HG03159 (cell line): Measurements from ENCODE around the gene ZFP3.
"Not testable (repeated sequence)": the region's sequence is repeated elsewhere in the genome, so short reads cannot be mapped to it uniquely, and the experiment has no call there.

ENCODE experiments used
- ATAC-seq: cut with Tn5 transposase; IDR thresholded peaks from one replicate; pipeline ENCODE4 v1.9.1; 2021; ENCODE audit warnings: mild to moderate bottlenecking, moderate library complexity; ENCODE audit not compliant: unreplicated experiment

Gene ZFP3

DNA sequence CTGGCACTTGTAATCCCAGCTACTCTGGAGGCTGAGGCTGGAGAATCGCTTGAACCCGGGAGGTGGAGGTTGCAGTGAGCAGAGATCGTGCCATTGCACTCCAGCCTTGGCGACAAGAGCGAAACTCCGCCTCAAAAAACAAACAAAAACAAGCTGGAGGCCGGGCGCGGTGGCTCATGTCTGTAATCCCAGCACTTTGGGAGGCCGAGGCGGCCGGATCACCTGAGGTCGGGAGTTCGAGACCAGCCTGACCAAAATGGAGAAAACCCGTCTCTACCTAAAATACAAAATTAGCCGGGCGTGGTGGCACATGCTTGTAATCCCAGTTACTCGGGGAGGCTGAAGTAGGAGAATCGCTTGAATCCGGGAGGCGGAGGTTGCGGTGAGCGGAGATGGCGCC is 992 bp upstream of the ZFP3 start:
- not testable (repeated sequence) for ATAC-seq

DNA sequence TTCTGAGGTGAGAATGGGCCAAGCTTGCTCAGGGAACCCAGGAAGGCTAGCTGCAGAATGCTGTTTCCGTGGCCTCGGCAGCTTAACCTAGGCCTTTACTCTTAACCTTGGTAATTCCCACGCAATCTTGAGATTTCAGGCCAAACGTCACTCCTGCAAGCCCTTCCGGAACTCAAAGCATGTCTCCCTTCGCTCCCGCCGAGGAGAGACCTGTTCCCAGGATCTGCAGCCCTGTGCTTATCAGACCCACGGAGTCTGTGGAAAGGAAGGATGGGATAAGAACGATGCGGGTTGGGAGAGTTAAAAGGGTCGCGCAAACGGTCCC is 524 bp upstream of the ZFP3 start:
- no peak for ATAC-seq

DNA sequence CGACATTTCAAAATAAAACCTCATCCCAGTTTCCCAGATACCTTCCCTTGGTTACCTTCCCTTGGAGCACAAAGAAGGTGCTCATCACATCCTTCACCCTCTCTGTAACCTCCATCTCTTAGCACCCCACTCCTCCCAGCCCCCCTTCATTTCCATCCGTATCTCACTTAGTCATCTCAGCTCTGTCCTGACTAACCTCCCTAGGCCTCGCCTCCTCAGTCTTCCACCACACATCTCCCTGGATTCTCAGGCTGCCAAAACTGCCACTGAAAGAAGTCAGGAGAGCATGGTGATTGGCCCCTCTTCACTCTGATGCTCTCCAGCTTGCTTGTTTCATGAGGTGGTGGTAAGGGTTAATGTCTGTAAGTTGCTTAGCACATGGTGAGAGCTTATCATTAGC is 2.3 kb downstream of the ZFP3 start:
- no peak for ATAC-seq

DNA sequence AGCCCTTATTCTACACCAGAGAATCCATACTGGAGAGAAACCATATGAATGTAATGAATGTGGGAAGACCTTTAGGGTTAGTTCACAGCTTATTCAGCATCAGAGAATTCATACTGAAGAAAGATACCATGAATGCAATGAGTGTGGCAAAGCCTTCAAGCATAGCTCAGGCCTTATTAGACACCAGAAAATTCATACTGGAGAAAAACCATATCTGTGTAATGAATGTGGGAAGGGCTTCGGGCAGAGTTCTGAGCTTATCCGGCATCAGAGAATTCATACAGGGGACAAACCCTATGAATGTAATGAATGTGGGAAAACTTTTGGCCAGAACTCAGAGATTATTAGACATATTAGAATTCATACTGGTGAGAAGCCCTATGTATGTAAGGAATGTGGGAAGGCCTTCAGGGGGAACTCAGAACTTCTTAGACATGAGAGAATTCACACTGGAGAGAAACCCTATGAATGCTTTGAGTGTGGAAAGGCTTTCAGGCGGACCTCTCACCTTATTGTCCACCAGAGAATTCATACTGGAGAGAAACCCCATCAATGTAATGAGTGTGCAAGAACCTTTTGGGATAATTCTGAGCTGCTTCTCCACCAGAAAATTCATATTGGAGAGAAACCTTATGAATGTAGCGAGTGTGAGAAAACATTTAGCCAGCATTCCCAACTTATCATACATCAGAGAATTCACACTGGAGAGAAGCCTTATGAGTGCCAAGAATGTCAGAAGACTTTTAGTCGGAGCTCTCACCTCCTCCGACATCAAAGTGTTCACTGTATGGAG is 14.1 kb downstream of the ZFP3 start:
- ATAC-seq: no peak

DNA sequence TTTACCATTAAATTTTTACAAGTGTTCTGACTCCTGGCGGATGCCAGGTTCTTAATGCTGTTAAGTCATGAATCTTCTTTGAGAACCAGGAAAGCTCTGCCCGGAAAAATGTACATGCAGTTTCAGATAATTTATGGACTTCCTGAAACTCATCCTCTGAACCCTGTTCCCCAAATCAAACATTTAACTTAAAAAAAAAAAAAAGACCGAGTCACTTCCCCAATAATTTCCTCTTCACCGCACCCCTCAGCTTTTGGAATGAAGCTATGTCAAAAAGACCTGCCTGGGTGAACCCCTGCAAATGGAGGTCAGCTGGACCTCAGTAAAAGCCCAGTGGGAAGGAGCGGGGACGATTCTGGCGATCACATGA is 18.4 kb downstream of the ZFP3 start:
- no peak for ATAC-seq

DNA sequence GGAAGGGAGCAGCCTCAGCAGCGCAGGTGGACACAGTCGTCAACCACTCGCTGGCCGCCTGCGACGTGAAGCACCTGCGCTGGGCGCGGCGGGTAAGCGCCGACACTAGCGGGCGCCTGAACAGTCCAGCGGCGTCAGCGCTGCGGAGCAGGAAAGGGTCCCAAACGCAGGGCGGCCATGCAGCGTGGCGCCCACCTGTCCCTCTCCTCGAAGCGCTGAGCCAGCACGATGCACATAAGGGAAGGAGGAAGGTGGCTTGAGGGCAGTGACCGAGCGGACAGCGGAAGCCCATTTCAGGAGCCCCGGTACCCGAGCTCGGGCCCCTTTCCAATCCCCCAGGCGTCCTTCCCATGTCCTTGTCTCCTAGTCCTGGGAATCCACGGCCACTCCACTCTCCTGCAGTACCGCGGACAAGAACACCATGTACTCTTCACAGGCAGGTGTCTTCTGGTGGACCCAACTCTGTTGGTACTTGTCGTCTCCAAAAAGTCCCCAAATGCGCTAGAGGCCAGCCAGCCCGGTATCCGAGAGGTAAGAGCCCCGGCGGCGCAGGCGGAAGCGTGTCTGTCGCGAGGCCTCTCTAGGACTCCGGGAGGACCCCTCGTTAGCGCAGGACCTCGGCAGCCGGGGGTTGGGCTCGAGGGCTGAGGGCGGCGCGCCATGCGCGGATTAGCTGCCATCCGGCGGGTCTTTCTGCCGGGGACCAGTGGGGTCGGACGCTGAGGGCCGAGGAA is 19.0 kb downstream of the ZFP3 start:
- ATAC-seq: no peak

DNA sequence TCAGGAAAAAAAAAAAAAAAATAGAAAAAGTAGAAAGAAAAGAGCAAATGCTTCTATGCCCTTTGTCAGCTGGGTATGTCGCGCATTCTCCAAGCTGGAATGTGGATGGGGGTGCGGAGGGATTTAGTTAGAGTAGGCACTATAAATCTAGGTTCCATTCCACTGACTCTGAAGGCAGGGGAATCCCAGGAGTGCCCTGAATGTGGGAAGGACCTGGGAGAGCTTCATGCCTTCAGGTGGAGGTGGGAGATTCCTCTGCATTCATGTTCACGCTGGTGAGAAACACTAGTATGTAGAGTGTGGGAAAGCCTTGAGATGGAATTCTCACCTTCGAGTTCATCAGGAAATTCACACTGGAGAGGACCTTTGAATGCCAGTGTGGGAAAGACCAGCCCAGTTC is 21.0 kb downstream of the ZFP3 start:
- no peak for ATAC-seq

DNA sequence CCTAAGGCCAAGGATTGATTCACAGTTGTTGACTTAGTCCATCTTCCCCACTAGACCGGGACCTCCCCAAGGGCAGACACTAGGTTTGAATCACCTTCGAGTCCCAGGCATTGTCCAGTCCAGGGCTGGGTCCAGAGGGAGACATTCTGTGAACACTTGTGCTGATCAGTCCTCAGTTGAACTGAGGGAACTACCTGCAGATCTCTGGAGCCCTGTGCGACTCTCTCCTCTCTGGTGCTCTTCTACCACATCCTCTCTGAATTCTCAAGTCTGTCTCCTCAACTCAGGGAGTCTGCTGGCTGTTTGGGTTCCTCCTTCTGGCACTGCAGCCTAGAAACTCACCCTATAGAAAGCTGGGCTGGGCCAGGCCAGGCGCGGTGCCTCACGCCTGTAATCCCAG is 22.6 kb downstream of the ZFP3 start:
- no peak for ATAC-seq

DNA sequence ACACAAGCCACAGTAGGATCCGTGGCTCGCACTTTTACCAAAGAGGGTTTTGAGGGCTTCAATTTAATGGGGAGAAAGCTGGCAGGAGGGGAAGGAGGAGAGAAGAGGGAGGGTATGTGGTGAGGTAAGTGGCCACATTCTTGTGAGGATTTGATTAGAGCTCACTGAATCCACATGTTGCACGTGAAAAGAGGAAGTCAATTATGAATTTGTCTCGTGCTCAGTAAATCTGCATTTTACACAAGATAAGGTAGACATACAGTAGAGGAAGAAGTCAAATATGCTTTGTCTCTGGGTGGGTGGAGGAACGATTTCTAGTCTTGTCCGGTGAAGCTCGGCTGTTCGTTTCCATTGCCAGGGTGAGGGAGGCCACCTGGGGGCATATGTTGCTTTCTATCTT is 32.5 kb downstream of the ZFP3 start:
- no peak for ATAC-seq

DNA sequence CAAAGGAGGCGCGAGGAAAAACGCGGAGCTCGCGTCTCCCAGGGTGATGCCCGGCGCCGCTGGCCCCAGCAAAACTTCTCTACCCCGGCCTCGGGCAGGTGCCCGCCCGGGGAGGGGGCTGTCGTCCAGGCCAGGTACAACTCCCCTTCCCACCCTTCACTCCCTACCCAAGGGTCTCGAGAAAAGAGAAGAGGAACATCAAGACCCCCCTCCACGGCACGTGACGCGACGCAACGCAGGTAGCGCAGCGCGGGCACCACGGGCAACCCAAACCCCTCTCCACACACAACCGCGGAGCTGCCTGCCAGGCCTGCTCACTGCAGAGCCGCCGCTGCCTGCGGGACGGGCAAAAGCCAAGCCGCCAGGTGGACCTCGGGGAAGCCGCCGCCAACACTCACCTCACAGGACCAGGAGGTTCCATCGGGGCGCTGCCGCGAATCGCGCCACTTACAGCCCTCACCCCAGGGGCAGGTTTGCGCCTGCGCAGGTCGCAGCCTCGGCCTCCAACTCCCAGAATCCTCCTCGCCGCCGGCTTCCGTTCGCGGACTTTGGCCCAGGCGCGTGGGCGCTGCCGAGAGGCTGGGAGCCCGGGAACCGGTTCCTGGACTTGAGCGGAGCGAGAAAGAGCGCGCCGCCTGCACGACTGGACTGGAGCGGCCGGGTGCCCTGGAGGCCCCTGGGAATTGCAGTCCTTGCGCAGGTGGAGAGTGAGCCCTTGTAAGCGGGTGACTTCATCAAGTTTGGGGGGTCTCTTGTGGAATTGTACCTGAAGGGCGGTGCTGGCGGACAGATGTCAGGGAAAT is 33.3 kb downstream of the ZFP3 start, which contains the start of gene ZNF232:
Gene ZNF232 (minus strand): TSS at position 477 of the 803 bp plus-strand sequence. CDS start 56 bp downstream, at position 421.
- peak; percentile 81 for ATAC-seq

DNA sequence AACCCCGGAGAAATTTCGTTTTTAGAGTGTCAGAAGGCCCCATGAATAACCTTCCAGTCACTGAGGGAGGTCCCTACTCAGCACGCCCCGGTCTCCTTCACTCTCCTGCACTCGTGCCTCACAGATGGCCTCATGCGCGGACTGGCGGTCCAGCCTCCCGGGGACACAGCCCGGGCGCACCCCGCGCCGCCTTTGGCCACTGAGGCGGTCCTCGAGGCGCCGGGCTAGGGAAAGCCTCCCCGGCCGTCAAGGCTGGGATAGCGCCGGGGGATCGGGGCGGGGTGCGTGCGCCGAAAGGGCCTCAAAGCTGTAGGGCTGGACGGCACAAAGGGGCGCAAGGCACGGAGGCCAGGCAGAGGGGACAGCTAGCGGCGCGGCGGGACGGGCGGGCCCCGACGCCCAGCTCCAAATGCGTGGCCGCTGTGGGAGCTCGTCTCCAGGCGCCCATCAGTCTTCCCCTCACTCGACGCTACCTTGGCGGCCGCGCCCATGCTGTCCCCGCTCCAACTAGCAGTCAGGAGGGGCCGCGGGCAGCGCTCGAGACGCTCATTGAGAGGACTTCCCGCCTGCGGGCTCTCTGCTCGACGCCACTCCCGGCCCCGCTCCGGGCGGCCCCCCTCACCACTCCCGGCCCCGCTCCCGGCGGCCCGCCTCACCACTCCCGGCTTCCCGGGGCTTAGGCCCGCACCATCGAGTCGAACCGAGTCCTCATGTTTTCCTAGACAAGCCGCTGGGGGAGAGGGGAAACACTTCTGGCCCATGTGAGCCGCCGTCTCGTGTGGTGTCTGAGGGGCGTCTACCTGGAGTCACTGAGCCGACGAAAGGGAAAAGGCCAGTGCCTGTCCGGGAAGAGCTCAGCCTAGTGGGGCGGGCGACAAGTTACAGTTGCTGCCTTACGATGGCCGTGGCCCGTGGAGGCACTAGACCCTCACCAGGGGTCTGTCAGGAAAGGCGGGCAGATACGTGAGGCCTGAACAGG is 37.7 kb downstream of the ZFP3 start, which contains the start of gene USP6:
Gene USP6 (plus strand): TSS at position 360 of the 979 bp plus-strand sequence. CDS start 14,336 bp downstream, outside the sequence.
- ATAC-seq: no peak

DNA sequence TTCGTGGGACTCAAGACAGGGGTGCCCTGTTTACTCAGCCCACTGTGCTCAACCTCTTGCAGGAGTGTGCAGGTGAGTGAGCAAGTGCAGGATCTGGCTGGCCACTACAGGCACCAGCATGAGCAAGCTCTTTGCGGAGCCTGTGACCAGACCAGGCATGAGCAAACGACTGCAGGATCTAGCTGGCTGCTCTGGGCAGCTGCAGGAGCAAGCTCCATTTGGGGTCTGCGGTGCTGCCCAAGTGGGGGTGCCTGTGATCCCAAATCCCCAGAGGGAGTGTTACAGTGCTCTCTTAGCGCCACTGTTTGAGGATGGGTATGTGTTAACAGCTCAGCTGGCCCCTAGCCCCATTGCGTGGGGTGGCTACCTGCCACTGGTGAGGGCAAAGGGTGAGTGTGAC is 40.0 kb downstream of the ZFP3 start:
- ATAC-seq: no peak

DNA sequence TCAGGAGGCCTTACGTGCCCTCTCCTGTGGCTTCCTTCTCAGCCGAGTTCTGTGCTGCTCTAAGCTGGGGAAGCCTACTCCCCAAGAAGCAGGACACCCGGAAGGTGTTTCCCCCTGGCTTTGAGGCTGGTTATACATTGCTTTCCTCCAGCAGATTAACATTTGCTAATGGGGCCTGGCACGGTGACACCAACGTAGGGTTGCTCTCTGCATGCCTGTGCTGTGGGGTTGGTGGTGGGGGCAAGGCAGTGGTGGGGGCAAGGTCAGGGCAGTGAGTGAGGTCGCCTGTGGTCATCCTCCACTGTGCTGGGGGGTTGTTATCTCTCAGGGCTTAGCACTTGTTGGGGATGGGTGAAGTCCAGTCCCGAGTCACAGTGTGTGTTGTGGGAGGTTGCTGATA is 41.8 kb downstream of the ZFP3 start:
- no peak for ATAC-seq

DNA sequence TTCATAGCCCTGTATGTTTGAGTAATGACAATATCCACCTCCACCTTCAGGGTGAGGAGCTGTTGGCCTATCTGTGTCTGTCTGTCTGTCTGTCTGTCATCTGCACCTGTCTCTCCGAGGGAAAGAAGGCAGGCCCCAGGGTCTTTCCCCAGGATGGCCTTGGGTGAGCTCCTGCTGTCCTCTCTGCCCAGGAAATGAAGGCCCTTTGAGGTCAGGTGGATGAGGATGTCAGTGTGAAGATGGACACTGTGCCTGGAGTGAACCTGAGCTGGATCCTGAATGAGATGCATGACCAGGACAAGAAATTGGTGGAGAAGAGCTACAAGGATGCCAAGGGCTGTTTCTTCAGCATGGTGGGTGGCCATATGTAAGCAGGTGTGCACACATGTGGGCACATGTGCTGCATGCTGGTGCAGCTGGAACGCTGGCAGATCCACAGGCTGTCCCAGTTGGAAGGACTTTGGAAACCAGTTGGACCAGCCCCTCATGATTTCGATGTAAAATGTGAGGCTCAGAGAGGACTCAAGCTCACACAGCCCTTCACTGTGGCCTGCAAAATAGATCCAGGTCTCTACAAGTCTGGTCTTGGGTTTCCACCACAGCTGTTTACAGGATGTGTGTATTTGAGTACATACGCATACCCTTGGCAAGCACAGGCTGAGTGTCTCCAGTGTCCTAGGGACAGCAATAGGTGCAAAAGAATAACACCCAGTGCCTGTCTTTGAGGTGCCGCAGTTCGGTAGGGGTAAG is 42.3 kb downstream of the ZFP3 start:
- ATAC-seq: not testable (repeated sequence)

DNA sequence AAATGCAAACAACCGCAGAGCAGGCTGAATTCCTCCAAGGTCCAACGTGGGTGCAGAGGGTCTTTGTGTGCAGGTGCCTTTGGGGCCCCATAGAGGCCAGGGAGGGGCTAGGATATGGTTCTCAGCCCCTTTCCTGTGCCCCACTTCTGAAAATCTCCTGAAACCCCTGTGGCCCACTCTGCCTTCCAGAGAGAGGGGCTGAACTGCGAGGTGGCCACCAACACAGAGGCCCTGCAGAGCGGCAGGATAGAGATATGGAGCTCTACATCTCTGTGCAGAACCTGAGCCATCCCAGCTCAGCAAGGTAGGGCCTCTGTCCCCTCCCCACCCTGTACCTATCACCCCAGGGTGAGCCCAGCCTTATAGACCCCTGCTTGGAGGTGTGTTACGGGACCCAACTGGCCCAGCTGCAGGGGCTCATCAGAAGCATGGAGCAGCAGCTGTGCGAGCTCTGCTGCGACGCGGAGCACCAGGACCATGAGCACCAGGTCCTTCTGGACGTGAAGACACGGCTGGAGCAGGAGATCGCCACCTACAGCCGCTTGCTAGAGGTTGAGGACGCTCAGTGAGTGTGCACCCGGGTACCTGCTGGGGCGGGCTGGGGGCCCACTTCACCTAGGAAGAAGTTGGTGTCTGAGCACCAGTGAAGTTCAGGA is 43.0 kb downstream of the ZFP3 start:
- ATAC-seq: no peak

DNA sequence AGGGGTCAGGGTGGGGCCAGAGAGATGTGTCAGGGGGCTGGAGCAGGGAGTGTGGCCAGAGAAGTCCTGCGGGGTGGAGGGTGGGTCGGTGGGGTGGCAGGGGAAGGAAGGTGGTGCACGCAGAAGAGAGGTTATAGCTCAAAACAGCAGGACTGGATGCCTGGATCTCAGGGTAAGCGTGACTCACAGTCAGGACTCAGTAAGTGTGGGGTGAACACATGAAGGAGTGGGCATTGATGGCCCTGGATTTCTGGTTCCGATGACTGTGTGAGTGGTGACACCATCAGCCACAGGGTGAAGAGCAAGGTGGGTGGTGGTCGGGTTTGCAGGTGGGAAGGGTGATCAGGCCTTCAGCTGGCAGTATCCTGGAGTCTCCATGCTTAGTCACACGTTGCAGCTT is 43.8 kb downstream of the ZFP3 start:
- not testable (repeated sequence) for ATAC-seq

DNA sequence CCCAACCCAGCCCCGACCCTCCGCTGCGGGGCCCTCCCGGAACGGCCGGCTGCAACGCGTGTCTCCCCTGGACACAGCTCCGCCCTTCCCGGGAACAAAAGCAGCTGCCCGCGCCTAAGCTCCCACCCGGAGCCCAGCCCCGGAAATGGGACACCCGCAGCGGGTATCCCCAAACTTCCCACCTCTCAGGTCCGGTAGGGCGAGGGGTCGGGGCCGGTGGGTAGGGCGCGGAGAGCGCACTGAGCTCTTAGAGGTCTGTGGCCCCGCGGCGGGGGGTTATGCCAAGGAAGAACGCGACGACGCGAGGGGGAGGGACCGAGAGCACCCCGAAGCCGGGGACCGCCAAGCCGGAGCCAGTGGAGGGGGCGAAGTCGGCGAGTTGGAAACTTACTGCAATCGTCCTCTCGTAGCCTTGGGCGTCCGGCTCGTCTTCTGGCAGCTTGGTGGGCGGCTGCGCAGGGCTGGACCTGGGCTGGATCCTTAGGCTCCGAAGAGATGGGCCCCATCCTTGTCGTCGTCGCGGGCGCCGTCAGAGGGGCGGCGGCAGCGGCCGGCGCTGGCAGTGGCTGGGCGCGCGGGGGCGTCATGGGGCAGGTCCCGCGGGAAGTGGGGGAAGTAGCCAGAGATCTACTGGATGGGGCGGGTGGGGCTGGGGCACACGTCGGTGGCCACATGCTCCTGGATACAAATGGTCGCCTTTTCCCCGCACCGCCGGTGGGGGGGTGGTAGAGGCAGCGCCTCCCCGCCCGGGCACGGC is 44.5 kb downstream of the ZFP3 start:
- no peak for ATAC-seq

DNA sequence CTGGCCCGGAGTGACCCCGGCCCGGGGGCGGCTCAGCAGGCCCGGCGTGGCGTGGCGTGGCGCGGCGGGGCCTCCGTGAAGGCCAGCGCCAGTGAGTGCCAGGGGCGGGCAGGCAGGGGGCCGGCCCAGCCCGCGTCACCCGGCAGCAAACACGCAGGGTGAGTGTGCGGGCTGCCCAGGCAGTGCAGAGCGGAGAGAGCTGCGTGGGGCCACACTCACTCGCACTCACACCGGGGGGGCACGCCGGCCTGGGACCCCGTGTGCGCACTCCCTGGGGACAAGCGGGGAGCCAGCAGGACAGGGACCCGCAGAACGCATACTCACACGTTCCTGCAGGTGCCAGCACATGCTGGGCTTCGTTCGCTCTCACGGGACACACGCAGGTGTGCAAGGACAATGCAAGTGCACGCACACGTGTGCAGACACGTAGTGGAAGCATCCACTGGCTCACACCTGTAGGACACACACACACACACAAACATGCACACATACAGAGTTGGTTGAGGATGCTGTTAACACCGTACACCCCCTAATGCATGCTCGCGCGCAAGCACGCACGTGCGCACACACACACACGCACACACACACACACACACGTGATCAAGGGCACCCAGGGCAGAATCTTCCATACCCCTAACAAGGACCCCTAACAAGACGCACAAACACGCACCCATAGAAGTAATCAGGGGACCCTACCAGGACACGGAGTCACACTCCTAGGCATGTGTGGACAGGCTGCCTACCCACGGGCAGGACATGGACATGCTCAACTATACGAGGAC is 45.3 kb downstream of the ZFP3 start:
- ATAC-seq: no peak
